COLO668 (cell line): Measurements from ENCODE around the gene FRMD5.
"Not testable (repeated sequence)": the region's sequence is repeated elsewhere in the genome, so short reads cannot be mapped to it uniquely, and the experiment has no call there.

Experiments used
- DNase-seq: peaks from one replicate; lab custom pipeline; 2025; ENCODE audit not compliant: unreplicated experiment; lab: John Stamatoyannopoulos, UW

The FRMD5 gene

GRCh38 chr15:43867096-43867495, 328.0 kb downstream of the FRMD5 start:
- DNase-seq, result no peak

GRCh38 chr15:43866636-43867035, 328.4 kb downstream of the FRMD5 start:
- DNase-seq, result not testable (repeated sequence)

- no peak for DNase-seq
Measured at GRCh38 chr15:43859546-43859945, 335.5 kb downstream of the FRMD5 start.

DNA sequence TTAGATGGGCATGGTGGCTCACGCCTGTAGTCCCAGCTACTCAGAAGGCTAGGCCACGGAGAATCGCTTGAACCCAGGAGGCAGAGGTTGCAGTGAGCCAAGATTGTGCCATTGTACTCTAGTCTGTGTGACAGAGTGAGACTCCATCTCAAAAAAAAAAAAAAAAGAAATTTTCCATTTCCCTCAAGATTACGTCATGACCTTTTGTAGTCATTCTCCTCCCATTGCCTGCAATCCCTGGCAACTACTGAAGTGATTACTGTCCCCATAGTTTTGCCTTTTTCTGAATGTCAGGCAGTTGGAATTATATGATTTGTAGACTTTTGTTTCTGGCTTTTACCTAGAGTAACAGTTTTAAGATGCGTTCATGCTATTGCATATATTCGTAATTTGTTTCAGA, 340.3 kb downstream of the FRMD5 start:
- DNase-seq, result no peak

DNA sequence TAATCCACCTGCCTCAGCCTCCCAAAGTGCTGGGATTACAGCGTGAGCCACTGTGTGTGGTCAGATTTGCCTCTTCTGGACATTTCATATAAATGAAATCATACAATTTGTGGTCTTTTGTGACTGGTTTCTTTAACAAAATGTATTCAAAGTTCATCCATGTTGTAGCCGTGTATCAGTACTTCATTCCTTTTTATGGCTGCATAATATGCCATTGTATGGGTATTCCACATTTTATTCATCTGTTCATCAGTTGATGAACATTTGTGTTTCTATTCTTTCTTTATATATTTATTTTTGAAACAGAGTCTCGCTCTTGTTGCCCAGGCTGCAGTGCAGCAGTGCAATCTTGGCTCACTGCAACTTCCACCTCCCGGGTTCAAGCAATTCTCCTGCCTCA, 342.5 kb downstream of the FRMD5 start:
- no peak for DNase-seq

GRCh38 chr15:43851251-43851650, 343.8 kb downstream of the FRMD5 start:
- no peak for DNase-seq

GRCh38 chr15:43845421-43845820, 349.6 kb downstream of the FRMD5 start:
- no peak for DNase-seq

DNA sequence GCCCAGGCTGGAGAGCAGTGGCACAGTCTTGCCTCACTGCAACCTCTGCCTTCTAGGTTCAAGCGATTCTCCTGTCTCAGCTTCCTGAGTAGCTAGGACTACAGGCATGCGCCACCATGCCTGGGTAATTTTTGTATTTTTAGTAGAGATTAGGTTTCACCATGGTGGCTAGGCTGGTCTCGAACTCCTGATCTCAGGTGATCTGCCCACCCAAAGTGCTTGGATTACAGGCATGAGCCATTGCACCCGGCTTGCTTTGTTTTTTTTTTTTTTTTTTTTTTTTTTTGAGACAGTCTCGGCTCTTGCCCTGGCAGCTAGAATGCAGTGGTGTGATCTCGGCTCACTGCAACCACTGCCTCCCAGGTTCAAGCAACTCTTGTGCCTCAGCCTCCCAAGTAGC, 362.6 kb downstream of the FRMD5 start:
- not testable (repeated sequence) for DNase-seq

DNA sequence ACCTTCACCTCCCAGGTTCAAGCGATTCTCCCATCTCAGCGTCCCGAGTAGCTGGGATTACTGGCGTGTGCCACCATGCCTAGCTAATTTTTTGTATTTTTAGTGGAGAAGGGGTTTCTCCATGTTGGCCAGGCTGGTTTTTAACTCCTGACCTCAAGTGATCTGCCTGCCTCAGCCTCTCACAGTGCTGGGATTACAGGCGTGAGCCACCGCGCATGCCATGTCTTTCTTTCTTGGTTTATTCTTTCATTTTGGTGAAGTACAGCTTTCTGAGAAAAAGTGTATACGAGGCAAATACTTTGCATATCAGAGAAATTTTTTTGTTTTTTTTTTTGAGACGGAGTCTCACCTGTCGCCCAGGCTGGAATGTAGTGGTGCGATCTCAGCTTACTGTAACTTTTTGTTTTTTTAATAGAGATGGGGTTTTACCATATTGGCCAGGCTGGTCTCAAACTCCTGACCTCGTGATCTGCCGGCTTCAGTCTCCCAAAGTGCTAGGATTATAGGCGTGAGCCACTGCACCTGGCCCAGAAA, 363.5 kb downstream of the FRMD5 start:
- DNase-seq, result not testable (repeated sequence)

DNA sequence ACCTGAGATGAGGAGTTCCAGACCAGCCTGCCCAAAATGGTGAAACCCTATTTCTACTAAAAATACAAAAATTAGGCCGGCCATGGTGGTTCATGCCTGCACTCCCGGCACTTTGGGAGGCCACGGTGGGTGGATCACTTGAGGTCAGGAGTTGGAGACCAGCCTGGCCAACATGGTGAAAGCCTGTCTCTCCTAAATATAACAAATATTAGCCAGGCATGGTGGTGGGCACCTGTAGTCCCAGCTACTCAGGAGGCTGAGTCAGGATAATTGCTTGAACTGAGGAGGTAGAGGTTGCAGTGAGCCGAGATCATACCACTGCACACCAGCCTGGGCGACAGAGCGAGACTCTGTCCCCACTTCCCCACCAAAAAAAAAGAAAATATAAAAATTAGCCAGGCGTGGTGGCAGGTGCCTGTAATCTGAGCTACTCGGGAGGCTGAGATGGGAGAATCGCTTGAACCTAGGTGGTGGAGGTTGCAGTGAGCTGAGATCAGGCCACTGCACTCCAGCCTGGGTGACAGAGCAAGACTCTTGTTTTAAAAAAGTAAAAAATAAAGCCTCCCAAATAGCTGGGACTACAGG, 364.3 kb downstream of the FRMD5 start:
- not testable (repeated sequence) for DNase-seq

GRCh38 chr15:43829951-43830540, 365.0 kb downstream of the FRMD5 start:
- not testable (repeated sequence) for DNase-seq

DNA sequence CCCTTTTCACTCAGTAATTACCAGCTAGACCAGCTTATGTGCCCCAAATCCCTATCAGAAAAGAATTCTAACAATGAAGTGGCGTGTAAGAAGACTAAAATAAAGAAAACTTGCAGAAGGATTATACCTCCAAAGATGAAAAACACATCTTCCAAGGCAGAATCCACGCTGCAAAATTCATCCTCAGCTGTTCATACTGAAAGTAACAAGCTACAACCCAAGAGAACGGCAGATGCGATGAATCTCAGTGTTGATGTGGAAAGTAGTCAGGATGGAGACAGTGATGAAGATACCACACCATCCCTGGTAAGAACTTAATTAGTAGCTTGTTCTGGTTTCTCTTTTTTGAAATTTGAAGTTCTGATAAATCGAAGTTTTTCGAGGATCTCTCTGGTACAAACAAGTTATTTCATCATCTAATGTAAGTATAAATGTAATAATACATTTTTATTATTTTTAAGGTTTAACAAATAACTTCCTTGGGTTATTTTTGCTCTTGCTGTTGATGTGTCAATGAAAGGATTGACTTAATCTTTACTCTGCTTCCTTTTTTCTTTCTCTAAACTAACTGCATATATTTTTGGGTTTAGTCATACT, 366.9 kb downstream of the FRMD5 start:
- no peak for DNase-seq

- DNase-seq, result peak; percentile 90
Measured at GRCh38 chr15:43826508-43827341, 368.3 kb downstream of the FRMD5 start, which contains the start of gene WDR76. WDR76 (plus strand) TSS chr15:43827002; CDS start chr15:43827033, 31 bp downstream.

- no peak for DNase-seq
Measured at GRCh38 chr15:43826029-43826507, 369.0 kb downstream of the FRMD5 start.

DNA sequence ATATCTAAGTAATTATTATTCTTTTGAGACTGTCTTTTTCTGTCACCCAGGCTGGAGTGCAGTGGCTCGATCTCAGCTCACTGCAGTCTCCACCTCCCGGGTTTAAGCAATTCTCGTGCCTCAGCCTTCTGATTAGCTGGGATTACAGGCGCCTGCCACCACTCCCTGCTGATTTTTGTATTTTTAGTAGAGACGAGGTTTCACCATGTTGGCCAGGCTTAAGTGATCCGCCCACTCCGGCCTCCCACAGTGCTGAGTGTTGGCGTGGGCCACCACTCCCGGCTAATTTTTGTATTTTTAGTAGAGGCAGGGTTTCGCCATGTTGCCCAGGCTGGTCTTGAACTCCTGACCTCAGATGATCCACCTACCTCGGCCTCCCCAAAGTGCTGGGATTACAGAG, 369.8 kb downstream of the FRMD5 start:
- not testable (repeated sequence) for DNase-seq

DNA sequence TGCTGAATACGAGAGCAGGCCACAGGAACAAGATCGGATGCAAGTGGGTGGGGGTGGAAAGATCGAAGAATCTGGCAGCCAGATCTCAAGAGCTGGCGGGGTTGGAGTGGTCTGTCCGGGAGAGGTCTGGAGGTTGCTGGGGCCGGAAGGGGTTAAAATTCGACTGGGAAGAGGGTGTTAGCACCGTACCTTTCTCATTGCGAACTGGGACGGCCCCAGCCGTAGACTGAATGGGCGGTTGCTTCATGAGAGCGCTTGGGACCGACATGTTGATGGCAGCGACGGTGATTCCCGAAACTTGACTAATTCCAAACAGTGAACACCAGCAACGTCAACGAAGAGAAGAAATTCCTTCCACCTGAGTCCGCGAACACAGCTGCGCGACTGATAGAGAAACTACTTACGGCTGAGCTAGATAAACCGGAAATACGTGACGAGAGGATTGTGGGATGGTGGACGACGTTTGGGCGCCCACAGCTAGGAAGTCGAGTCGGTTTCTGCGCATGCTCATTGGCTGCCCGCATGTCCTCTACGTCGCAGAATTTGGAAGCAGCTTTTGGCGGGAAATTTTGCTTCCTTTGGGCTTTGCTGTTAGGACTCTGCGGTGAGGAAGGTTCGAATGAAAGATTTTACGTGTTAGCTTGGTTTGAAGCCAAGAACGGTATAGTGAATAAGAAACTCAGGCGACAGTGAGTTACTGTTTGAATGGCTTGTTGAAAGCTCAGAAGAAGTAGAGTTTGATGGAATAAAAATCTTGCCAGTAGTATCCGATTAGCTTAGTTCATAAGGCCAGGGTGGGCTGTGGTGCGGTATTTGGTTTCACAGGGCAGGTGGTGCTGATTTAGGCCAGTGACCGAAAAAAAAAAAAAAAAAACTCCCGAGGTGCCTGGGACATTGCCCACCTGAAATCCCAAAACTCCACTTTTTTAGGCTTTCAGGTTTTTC, 370.5 kb downstream of the FRMD5 start, which contains the start of gene MFAP1:
Gene MFAP1 (minus strand): TSS at position 389 of the 945 bp plus-strand sequence. CDS start 121 bp downstream, at position 268.
- DNase-seq, result peak; percentile 93

DNA sequence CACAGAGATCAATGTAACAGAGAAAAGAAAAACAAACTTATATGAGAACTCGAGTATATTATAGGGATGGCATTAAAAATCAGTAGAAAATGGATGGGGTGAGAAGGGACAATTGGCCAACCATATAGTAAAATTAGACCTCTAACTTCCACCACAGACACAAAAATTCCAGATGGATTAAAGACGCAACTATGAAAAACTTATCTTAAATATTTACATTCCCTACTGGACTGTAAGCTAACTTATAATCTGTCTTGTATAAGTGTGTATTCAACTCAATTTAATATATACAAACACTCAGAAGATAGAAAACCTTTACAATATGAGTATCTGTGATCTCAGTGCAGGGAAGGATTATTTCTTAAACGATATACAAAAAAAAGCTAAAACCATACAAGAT, 373.6 kb downstream of the FRMD5 start:
- DNase-seq, result no peak
